HCT116 (cell line): ENCODE results near the gene PIN1. TPM values are rescaled to one million over a fixed set of nuclear protein-coding genes. Genes with fewer than 3 reads are reported as not detected.
"Not testable (repeated sequence)": the region's sequence is repeated elsewhere in the genome, so short reads cannot be mapped to it uniquely, and the experiment has no call there.

Experiments used
- ATAC-seq: fragments of 200-7000 bp; cut with Tn5 transposase; 2 replicates; pipeline ENCODE4 v1.9.1; 2020; ENCODE audit warnings: mild to moderate bottlenecking, moderate library complexity
- BruUV-seq: library from RNA; stranded (reverse); fragments of 400-500 nt; replicated peaks from 2 replicates; lab custom pipeline; 2021; lab: Mats Ljungman, UMichigan
- CTCF ChIA-PET: fragments of 300-600 bp; sonication (Branson Sonifier 250); formaldehyde crosslinking; loops from one replicate; lab custom pipeline; 2021; ENCODE audit warnings: antibody characterized with exemption; lab: Charles Lee
- POLR2A ChIA-PET: fragments of 300-600, 350-600 bp; sonication (Branson Sonifier 250); formaldehyde crosslinking; loops from one replicate; lab custom pipeline; 2021; ENCODE audit warnings: antibody characterized with exemption; lab: Charles Lee
- RAD21 ChIA-PET, 2 experiments: fragments of 300-600 bp; sonication (Branson Sonifier 250); formaldehyde crosslinking; loops; one replicate each; lab custom pipeline; 2023; ENCODE audit warnings: low total read pairs in 2 of 2; ENCODE audit not compliant: uncharacterized antibody in 2 of 2, unreplicated experiment in 2 of 2, low non-redundant PET in 1 of 2; lab: Charles Lee
- DNase-seq: peaks from one replicate; pipeline ENCODE4 v3.0.0-alpha.2; 2010; ENCODE audit warnings: low read depth, low spot score
- H2AFZ ChIP-seq: fragments of 200-600 bp; shearing (Covaris generic), sonication (generic); 2 replicates; pipeline ENCODE4 v1.6.1; 2017; ENCODE audit warnings: low read depth, mixed run types, mixed read lengths, antibody characterized with exemption, low read length; ENCODE audit not compliant: poor library complexity, severe bottlenecking
- H3K27ac ChIP-seq: 2 replicates; pipeline ENCODE4 v1.5.1; 2012; ENCODE audit warnings: low read depth, low read length
- H3K27me3 ChIP-seq: fragments of 200-600 bp; sonication (generic); 2 replicates; pipeline ENCODE4 v1.6.1; 2016; ENCODE audit warnings: mixed run types, low read length, mixed read lengths; ENCODE audit not compliant: insufficient read depth
- H3K36me3 ChIP-seq, 2 experiments: fragments of 200-500 bp in 1 of 2; fragments of 200-600 bp in 1 of 2; sonication (Bioruptor generic) in 1 of 2; sonication (generic) in 1 of 2; 2 replicates each; pipeline versions ENCODE4 v1.5.1 to v1.6.1; 2014 to 2016; ENCODE audit warnings: low read length in 2 of 2, inconsistent platforms in 1 of 2, mixed read lengths in 1 of 2, mixed run types in 1 of 2; ENCODE audit not compliant: insufficient read depth in 2 of 2, control insufficient read depth in 1 of 2
- H3K4me1 ChIP-seq, 2 experiments: fragments of 200-600 bp in 1 of 2; sonication (generic) in 1 of 2; 2 replicates each; pipeline versions ENCODE4 v1.5.1 to v1.6.1; 2012 to 2017; ENCODE audit warnings: low read length in 2 of 2, inconsistent platforms in 1 of 2, mild to moderate bottlenecking in 1 of 2, mixed read lengths in 1 of 2, mixed run types in 1 of 2, moderate library complexity in 1 of 2; ENCODE audit not compliant: insufficient read depth in 2 of 2, control insufficient read depth in 1 of 2
- H3K4me2 ChIP-seq: fragments of 200-600 bp; sonication (generic); 2 replicates; pipeline ENCODE4 v1.6.1; 2017; ENCODE audit warnings: mixed run types, low read length, mixed read lengths
- H3K4me3 ChIP-seq, 2 experiments: fragments of 200-600 bp in 1 of 2; sonication (generic) in 1 of 2; replicated peaks in 1 of 2; 2 replicates each; pipeline ENCODE4 v1.5.1; 2011 to 2016; ENCODE audit warnings: low read length in 2 of 2, control low read depth in 1 of 2, low read depth in 1 of 2, mild to moderate bottlenecking in 1 of 2, mixed read lengths in 1 of 2, mixed run types in 1 of 2
- H3K79me2 ChIP-seq: fragments of 200-600 bp; sonication (generic); 2 replicates; pipeline ENCODE4 v1.6.1; 2017; ENCODE audit warnings: mild to moderate bottlenecking, mixed run types, low read length, moderate library complexity, mixed read lengths; ENCODE audit not compliant: insufficient read depth
- H3K9ac ChIP-seq: fragments of 200-600 bp; sonication (generic); 2 replicates; pipeline ENCODE4 v1.6.1; 2016; ENCODE audit warnings: low read length, mixed read lengths
- H3K9me2 ChIP-seq: fragments of 200-600 bp; sonication (generic), shearing (Covaris generic); 2 replicates; pipeline ENCODE4 v1.6.1; 2017; ENCODE audit warnings: mixed run types, mild to moderate bottlenecking, moderate library complexity; ENCODE audit not compliant: insufficient read depth
- H3K9me3 ChIP-seq, 2 experiments: fragments of 200-500 bp in 1 of 2; fragments of 200-600 bp in 1 of 2; sonication (Bioruptor generic) in 1 of 2; sonication (generic) in 1 of 2; 2 replicates each; pipeline ENCODE4 v1.6.1; 2014 to 2017; ENCODE audit warnings: low read length in 2 of 2, mixed read lengths in 2 of 2, inconsistent platforms in 1 of 2, low read depth in 1 of 2, mild to moderate bottlenecking in 1 of 2, mixed run types in 1 of 2, moderate library complexity in 1 of 2; ENCODE audit not compliant: control insufficient read depth in 1 of 2, insufficient read depth in 1 of 2
- H4K20me1 ChIP-seq: fragments of 200-600 bp; sonication (generic), shearing (Covaris generic); 2 replicates; pipeline ENCODE4 v1.6.1; 2017; ENCODE audit warnings: mixed run types, mild to moderate bottlenecking, moderate library complexity; ENCODE audit not compliant: insufficient read depth
- CEBPB ChIP-seq: IDR thresholded peaks from 2 replicates; pipeline ENCODE4 v1.6.1; 2012; ENCODE audit warnings: low read depth
- EGR1 ChIP-seq: IDR thresholded peaks from 2 replicates; pipeline ENCODE4 v1.6.1; 2012; ENCODE audit warnings: low read depth
- RAD21 ChIP-seq: IDR thresholded peaks from 2 replicates; pipeline ENCODE4 v1.6.1; 2012; ENCODE audit warnings: low read depth, mild to moderate bottlenecking
- intact Hi-C: fragments of 100-400 bp; cut with micrococcal nuclease; formaldehyde crosslinking; loops from 2 replicates; pipeline ENCODE4 v1.10.0; 2022
- total RNA-seq: library from RNA; stranded (reverse); gene quantifications from one replicate; pipeline ENCODE4 v1.2.1, GENCODE V29; 2021; ENCODE audit not compliant: unreplicated experiment
- TF ChIP-seq, protein P1 (sequence below): IDR thresholded peaks from 2 replicates; pipeline ENCODE4 v1.6.1; 2012

The PIN1 gene
- total RNA-seq, 1 experiment from 2014 or later = 78.9 TPM

DNA sequence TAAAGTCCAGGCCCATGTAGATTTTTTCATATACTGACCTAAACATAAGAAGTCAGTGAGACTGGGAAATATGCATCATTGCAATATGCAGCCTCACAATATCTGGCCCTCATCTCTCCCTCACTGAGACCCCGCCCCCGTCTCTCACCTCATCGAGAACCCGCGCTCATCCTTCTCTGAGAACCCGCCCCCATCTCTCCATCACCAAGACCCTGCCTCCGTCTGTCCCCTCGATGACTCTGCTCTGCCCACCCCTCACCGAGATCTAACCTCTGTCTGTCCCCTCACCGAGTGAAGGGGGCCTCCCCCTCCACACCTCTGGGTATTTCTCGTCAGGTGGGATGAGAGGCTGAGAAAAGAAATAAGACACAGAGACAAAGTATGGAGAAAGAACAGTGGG lies 46.1 kb upstream of the PIN1 start:
- ChIA-PET CTCF (no interaction called here), POLR2A (no interaction called here), RAD21 (no interaction called here)
- Histone ChIP-seq H3K9me2 (no peaks in the 10 kb centered on the region), H3K79me2 (no peaks in the 10 kb centered on the region), H3K4me2 (no peak overlapping the region), H3K27me3 (no peaks in the 10 kb centered on the region), H3K9me3 (peaks cover 0 to 9% of the 10 kb centered on the region in 2 experiments; a peak in 2 of 4 replicates), H3K4me1 (peaks cover 2 to 7% of the 10 kb centered on the region in 2 experiments; a peak in 2 of 4 replicates), H3K36me3 (no peaks in the 10 kb centered on the region), H3K9ac (no peak overlapping the region), H3K4me3 (no peak overlapping the region), H3K27ac (no peak overlapping the region), H4K20me1 (no peaks in the 10 kb centered on the region), H2AFZ (no peak overlapping the region)
- intact Hi-C loops = no loop called here
- no peak for DNase-seq
- no TSS peak for BruUV-seq
- TF ChIP-seq RAD21 (no peak), CEBPB (no peak), EGR1 (no peak)
- TF ChIP-seq, protein P1, sequence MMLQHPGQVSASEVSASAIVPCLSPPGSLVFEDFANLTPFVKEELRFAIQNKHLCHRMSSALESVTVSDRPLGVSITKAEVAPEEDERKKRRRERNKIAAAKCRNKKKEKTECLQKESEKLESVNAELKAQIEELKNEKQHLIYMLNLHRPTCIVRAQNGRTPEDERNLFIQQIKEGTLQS = no peak
- ATAC-seq = no peak

DNA sequence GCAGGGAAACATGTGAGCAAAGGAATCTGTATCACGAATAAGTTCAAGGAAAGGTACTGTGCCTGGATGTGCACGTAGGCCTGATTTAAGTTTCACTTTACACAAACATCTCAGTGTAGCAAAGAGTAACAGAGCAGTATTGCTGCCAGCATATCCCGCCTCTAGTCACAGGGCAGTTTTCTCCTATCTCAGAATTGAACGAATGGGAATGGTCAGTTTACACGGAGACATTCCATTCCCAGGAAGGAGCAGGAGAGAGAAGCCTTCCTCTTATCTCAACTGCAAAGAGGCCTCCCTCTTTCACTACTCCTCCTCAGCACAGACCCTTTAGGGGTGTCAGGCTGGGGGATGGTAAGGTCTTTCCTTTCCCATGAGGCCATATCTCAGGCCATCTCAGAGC lies 45.5 kb upstream of the PIN1 start:
- H3K4me3 ChIP-seq, H3K27ac ChIP-seq, H3K9ac ChIP-seq, BruUV-seq, H3K79me2 ChIP-seq, H3K36me3 ChIP-seq, H3K9me2 ChIP-seq, RAD21 ChIA-PET, ATAC-seq, H2AFZ ChIP-seq, CTCF ChIA-PET, H3K27me3 ChIP-seq, H3K4me2 ChIP-seq, H3K4me1 ChIP-seq, DNase-seq, H3K9me3 ChIP-seq, POLR2A ChIA-PET, H4K20me1 ChIP-seq, intact Hi-C loops: not testable (repeated sequence)

DNA sequence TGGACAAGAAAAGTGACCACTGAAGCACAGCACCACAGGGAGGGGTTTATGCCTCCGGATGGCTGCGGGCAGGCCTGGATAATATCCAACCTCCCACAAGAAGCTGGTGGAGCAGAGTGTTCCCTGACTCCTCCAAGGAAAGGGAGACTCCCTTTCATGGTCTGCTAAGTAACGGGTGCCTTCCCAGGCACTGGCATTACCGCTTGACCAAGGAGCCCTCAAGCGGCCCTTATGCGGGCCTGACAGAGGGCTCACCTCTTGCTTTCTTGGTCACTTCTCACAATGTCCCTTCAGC lies 44.1 kb upstream of the PIN1 start:
- H3K4me2 ChIP-seq, DNase-seq, H3K4me3 ChIP-seq, H2AFZ ChIP-seq, H3K27ac ChIP-seq, POLR2A ChIA-PET, H3K9me3 ChIP-seq, H3K4me1 ChIP-seq, BruUV-seq, H3K9ac ChIP-seq, H3K36me3 ChIP-seq, ATAC-seq, H3K27me3 ChIP-seq, H3K9me2 ChIP-seq, RAD21 ChIA-PET, H4K20me1 ChIP-seq, H3K79me2 ChIP-seq: not testable (repeated sequence)
- intact Hi-C loops = loop anchor here (10.0 kb wide), 1 partner anchor 356 kb away; the partner anchor contains the start of gene ZNF266
- CTCF ChIA-PET = interaction anchor here (1.0 kb wide), 1 partner anchor 165 kb away, joined by 3 read pairs; no protein-coding TSS in a partner anchor
